BJ (cell line): Measurements from ENCODE around the gene VPS16. TPM values are rescaled to one million over a fixed set of nuclear protein-coding genes. Genes with fewer than 3 reads are reported as not detected.
"Not testable (repeated sequence)": the region's sequence is repeated elsewhere in the genome, so short reads cannot be mapped to it uniquely, and the experiment has no call there.

Experiments
- CTCF ChIA-PET: fragments of 350-600 bp; formaldehyde crosslinking; extraction: SDS; loops from one replicate; lab custom pipeline; 2021; ENCODE audit warnings: antibody characterized with exemption, inconsistent platforms; lab: Yijun Ruan, JAX
- POLR2A ChIA-PET: fragments of 300-600 bp; sonication (Branson Sonifier 250); formaldehyde crosslinking; extraction: SDS; loops from one replicate; lab custom pipeline; 2021; ENCODE audit warnings: antibody characterized with exemption; lab: Charles Lee
- DNase-seq: peaks from one replicate; pipeline ENCODE4 v3.0.0-alpha.2; 2011; ENCODE audit warnings: low read depth
- H3K27me3 ChIP-seq: 2 replicates; pipeline ENCODE4 v1.6.0; 2011; ENCODE audit warnings: low read length; ENCODE audit not compliant: control insufficient read depth, insufficient read depth
- H3K36me3 ChIP-seq: 2 replicates; pipeline ENCODE4 v1.5.1; 2011; ENCODE audit warnings: low read length; ENCODE audit not compliant: control insufficient read depth, insufficient read depth
- H3K4me3 ChIP-seq: 2 replicates; pipeline ENCODE4 v1.5.1; 2011; ENCODE audit warnings: low read depth, mild to moderate bottlenecking, control low read depth, low read length
- CTCF ChIP-seq: IDR thresholded peaks from 2 replicates; pipeline ENCODE4 v1.5.1; 2011; ENCODE audit warnings: low read depth, mild to moderate bottlenecking, control low read depth, inconsistent platforms, low read length, moderate library complexity; ENCODE audit not compliant: insufficient read depth
- polyA plus RNA-seq: library from polyadenylated mRNA; depleted of rRNA; stranded (reverse); fragments of >200 nt; gene quantifications from 2 replicates; pipeline ENCODE4 v1.2.3, GENCODE V29; 2011

The VPS16 gene
- polyA plus RNA-seq, 1 experiment: 46.8 TPM

- DNase-seq: no peak
- TF ChIP-seq CTCF: no peak
- Histone ChIP-seq H3K4me3 (no peak overlapping the region), H3K27me3 (peaks cover 43% of the 10 kb centered on the region), H3K36me3 (no peaks in the 10 kb centered on the region)
- ChIA-PET POLR2A (no interaction called here), CTCF (interaction anchor here (1.2 kb wide), 1 partner anchor 14 kb away, joined by 3 read pairs; no protein-coding TSS in a partner anchor)
These were observed 36.3 kb upstream of the VPS16 start for GRCh38 chr20:2804041-2804828.

- CTCF ChIA-PET: interaction anchor here (1.2 kb wide), 1 partner anchor 13 kb away, joined by 3 read pairs; no protein-coding TSS in a partner anchor
- no peak for DNase-seq
These were observed 35.5 kb upstream of the VPS16 start for GRCh38 chr20:2804852-2805688.

GRCh38 chr20:2805689-2806350 lies 34.7 kb upstream of the VPS16 start:
- DNase-seq: no peak
- ChIA-PET CTCF (no interaction called here), POLR2A (no interaction called here)
- no peak for TF ChIP-seq CTCF
- H3K4me3 ChIP-seq: no peak overlapping the region
- no peaks in the 10 kb centered on the region for H3K36me3 ChIP-seq
- peaks cover 31% of the 10 kb centered on the region for H3K27me3 ChIP-seq

More at GRCh38 chr20:2804852-2805688, 35.5 kb upstream of the VPS16 start:
- POLR2A ChIA-PET: no interaction called here
- no peak overlapping the region for H3K4me3 ChIP-seq
- no peaks in the 10 kb centered on the region for H3K36me3 ChIP-seq
- no peak for TF ChIP-seq CTCF
- H3K27me3 ChIP-seq: peaks cover 35% of the 10 kb centered on the region

- peaks cover 26% of the 10 kb centered on the region for H3K27me3 ChIP-seq
- ChIA-PET CTCF (no interaction called here), POLR2A (no interaction called here)
- no peak for TF ChIP-seq CTCF
- H3K4me3 ChIP-seq: no peak overlapping the region
- no peak for DNase-seq
- H3K36me3 ChIP-seq: no peaks in the 10 kb centered on the region
These were observed 34.2 kb upstream of the VPS16 start for GRCh38 chr20:2806351-2806701.

- CTCF ChIA-PET: no interaction called here
- H3K4me3 ChIP-seq: no peak overlapping the region
- POLR2A ChIA-PET: no interaction called here
- no peak for TF ChIP-seq CTCF
- H3K27me3 ChIP-seq: peaks cover 22% of the 10 kb centered on the region
- no peak for DNase-seq
- H3K36me3 ChIP-seq: no peaks in the 10 kb centered on the region
These were observed 33.5 kb upstream of the VPS16 start for GRCh38 chr20:2807019-2807418.

GRCh38 chr20:2807929-2808328 lies 32.6 kb upstream of the VPS16 start:
- H3K27me3 ChIP-seq: peaks cover 19% of the 10 kb centered on the region
- not testable (repeated sequence) for DNase-seq

More at GRCh38 chr20:2807929-2808328, 32.6 kb upstream of the VPS16 start:
- POLR2A ChIA-PET, H3K4me3 ChIP-seq, H3K36me3 ChIP-seq: not testable (repeated sequence)
- CTCF ChIA-PET: interaction anchor here (0.7 kb wide), 1 partner anchor 57 kb away, joined by 3 read pairs; no protein-coding TSS in a partner anchor
